ENCODE measurements around the gene ACSM4. TPM values are rescaled to one million over a fixed set of nuclear protein-coding genes. Genes with fewer than 3 reads are reported as not detected.
A peak's percentile ranks its signal among the peaks of the same experiment; 100 is the strongest.

Gene ACSM4
- total RNA-seq, 1 experiment from 2014 or later, result not detected

GRCh38 chr12:7374423-7375144 is 70.7 kb downstream of the ACSM4 start (continued):
- TF ChIP-seq CTCF (IDR thresholded peaks at IDR 0.05), result peak; percentile 56; the same call in 1 of the 2 replicates
- TF ChIP-seq NR3C1 (CRISPR knock-in tag; conservative IDR thresholded peaks at IDR 0.05; ENCODE audit: low read depth), result no peak
- TF ChIP-seq, protein P1, sequence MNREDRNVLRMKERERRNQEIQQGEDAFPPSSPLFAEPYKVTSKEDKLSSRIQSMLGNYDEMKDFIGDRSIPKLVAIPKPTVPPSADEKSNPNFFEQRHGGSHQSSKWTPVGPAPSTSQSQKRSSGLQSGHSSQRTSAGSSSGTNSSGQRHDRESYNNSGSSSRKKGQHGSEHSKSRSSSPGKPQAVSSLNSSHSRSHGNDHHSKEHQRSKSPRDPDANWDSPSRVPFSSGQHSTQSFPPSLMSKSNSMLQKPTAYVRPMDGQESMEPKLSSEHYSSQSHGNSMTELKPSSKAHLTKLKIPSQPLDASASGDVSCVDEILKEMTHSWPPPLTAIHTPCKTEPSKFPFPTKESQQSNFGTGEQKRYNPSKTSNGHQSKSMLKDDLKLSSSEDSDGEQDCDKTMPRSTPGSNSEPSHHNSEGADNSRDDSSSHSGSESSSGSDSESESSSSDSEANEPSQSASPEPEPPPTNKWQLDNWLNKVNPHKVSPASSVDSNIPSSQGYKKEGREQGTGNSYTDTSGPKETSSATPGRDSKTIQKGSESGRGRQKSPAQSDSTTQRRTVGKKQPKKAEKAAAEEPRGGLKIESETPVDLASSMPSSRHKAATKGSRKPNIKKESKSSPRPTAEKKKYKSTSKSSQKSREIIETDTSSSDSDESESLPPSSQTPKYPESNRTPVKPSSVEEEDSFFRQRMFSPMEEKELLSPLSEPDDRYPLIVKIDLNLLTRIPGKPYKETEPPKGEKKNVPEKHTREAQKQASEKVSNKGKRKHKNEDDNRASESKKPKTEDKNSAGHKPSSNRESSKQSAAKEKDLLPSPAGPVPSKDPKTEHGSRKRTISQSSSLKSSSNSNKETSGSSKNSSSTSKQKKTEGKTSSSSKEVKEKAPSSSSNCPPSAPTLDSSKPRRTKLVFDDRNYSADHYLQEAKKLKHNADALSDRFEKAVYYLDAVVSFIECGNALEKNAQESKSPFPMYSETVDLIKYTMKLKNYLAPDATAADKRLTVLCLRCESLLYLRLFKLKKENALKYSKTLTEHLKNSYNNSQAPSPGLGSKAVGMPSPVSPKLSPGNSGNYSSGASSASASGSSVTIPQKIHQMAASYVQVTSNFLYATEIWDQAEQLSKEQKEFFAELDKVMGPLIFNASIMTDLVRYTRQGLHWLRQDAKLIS (CRISPR knock-in tag; IDR thresholded peaks at IDR 0.05; ENCODE audit: borderline replicate concordance), result no peak

GRCh38 chr12:7375145-7375543 is 71.3 kb downstream of the ACSM4 start:
- ChIA-PET POLR2A (no interaction called here), CTCF (no interaction called here)
- peaks cover 2% of the 10 kb centered on the region; the same call in 1 of the 2 replicates for H3K4me1 Mint-ChIP-seq
- no peak overlapping the region for H3K4me3 Mint-ChIP-seq
- ATAC-seq (no peak), DNase-seq (ENCODE audit: low spot score) (no peak)
- no peak overlapping the region for H3K27ac Mint-ChIP-seq
- H3K36me3 Mint-ChIP-seq, result no peaks in the 10 kb centered on the region
- peaks cover 12% of the 10 kb centered on the region for H3K9me3 Mint-ChIP-seq
- TF ChIP-seq, protein P2, sequence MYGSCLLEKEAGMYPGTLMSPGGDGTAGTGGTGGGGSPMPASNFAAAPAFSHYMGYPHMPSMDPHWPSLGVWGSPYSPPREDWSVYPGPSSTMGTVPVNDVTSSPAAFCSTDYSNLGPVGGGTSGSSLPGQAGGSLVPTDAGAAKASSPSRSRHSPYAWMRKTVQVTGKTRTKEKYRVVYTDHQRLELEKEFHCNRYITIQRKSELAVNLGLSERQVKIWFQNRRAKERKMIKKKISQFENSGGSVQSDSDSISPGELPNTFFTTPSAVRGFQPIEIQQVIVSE (CRISPR knock-in tag; IDR thresholded peaks at IDR 0.05; ENCODE audit: borderline replicate concordance), result no peak
- TF ChIP-seq, protein P1 (CRISPR knock-in tag; IDR thresholded peaks at IDR 0.05; ENCODE audit: borderline replicate concordance), result no peak
- TF ChIP-seq, protein P3, sequence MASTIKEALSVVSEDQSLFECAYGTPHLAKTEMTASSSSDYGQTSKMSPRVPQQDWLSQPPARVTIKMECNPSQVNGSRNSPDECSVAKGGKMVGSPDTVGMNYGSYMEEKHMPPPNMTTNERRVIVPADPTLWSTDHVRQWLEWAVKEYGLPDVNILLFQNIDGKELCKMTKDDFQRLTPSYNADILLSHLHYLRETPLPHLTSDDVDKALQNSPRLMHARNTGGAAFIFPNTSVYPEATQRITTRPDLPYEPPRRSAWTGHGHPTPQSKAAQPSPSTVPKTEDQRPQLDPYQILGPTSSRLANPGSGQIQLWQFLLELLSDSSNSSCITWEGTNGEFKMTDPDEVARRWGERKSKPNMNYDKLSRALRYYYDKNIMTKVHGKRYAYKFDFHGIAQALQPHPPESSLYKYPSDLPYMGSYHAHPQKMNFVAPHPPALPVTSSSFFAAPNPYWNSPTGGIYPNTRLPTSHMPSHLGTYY (CRISPR knock-in tag; IDR thresholded peaks at IDR 0.05), result no peak
- TF ChIP-seq ZNF396 (CRISPR knock-in tag; IDR thresholded peaks at IDR 0.05; ENCODE audit: borderline replicate concordance) (no peak), E2F5 (CRISPR knock-in tag; IDR thresholded peaks at IDR 0.05) (no peak), NR2C2 (CRISPR knock-in tag; IDR thresholded peaks at IDR 0.05) (no peak), PRDM15 (CRISPR knock-in tag; IDR thresholded peaks at IDR 0.05) (no peak), CREM (CRISPR knock-in tag; IDR thresholded peaks at IDR 0.05) (no peak)
- TF ChIP-seq, protein P4, sequence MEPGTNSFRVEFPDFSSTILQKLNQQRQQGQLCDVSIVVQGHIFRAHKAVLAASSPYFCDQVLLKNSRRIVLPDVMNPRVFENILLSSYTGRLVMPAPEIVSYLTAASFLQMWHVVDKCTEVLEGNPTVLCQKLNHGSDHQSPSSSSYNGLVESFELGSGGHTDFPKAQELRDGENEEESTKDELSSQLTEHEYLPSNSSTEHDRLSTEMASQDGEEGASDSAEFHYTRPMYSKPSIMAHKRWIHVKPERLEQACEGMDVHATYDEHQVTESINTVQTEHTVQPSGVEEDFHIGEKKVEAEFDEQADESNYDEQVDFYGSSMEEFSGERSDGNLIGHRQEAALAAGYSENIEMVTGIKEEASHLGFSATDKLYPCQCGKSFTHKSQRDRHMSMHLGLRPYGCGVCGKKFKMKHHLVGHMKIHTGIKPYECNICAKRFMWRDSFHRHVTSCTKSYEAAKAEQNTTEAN (CRISPR knock-in tag; IDR thresholded peaks at IDR 0.05), result no peak
- TF ChIP-seq, protein P5, sequence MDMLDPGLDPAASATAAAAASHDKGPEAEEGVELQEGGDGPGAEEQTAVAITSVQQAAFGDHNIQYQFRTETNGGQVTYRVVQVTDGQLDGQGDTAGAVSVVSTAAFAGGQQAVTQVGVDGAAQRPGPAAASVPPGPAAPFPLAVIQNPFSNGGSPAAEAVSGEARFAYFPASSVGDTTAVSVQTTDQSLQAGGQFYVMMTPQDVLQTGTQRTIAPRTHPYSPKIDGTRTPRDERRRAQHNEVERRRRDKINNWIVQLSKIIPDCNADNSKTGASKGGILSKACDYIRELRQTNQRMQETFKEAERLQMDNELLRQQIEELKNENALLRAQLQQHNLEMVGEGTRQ (CRISPR knock-in tag; IDR thresholded peaks at IDR 0.05), result no peak
- TF ChIP-seq, protein P6, sequence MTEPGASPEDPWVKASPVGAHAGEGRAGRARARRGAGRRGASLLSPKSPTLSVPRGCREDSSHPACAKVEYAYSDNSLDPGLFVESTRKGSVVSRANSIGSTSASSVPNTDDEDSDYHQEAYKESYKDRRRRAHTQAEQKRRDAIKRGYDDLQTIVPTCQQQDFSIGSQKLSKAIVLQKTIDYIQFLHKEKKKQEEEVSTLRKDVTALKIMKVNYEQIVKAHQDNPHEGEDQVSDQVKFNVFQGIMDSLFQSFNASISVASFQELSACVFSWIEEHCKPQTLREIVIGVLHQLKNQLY (CRISPR knock-in tag; IDR thresholded peaks at IDR 0.05), result no peak
- H3K27me3 Mint-ChIP-seq (ENCODE audit: low read depth), result no peaks in the 10 kb centered on the region

All from WTC11 (cell line).